K562 (cell line): Measurements from ENCODE around the gene PARD3.

Experiments
- CAMTA2 ChIP-seq: fragments of 250-450 bp; sonication (Bioruptor Pico); conservative IDR thresholded peaks from 2 replicates; pipeline ENCODE4 v1.5.1; 2022
- CHD4 ChIP-seq: fragments of 200-600 bp; sonication (generic); IDR thresholded peaks from 3 replicates; pipeline ENCODE4 v1.6.1; 2012; ENCODE audit warnings: low read depth, mild to moderate bottlenecking, mixed read lengths, low read length, inconsistent platforms; ENCODE audit not compliant: insufficient read depth, insufficient replicate concordance, poor library complexity, severe bottlenecking
- CTCF ChIP-seq, 3 experiments: IDR thresholded peaks in 2 of 3; conservative IDR thresholded peaks in 1 of 3; 2 replicates each; pipeline ENCODE4 v1.5.1; 2011 to 2012; ENCODE audit warnings: low read length in 3 of 3, mild to moderate bottlenecking in 3 of 3, control low read depth in 2 of 3, improper control_type of control experiment in 1 of 3, inconsistent platforms in 1 of 3, low read depth in 1 of 3, mixed read lengths in 1 of 3, moderate library complexity in 1 of 3; ENCODE audit not compliant: insufficient read depth in 2 of 3
- ELF2 ChIP-seq: fragments of 250-450 bp; sonication (Bioruptor Pico); IDR thresholded peaks from 2 replicates; pipeline ENCODE4 v1.5.0; 2021; ENCODE audit warnings: mild to moderate bottlenecking
- ETV6 ChIP-seq, 3 experiments: fragments of 150-350 bp in 1 of 3; sonication (generic) in 1 of 3; formaldehyde crosslinking in 1 of 3; IDR thresholded peaks; 2 replicates each; pipeline versions ENCODE4 v1.6.1 to v1.8.0; 2014 to 2022; ENCODE audit warnings: borderline replicate concordance in 2 of 3, low read depth in 2 of 3, antibody characterized with exemption in 1 of 3, low read length in 1 of 3, mild to moderate bottlenecking in 1 of 3, missing genetic modification reagents in 1 of 3
- FOXM1 ChIP-seq, 2 experiments: fragments of 450-650 bp in 1 of 2; sonication (generic) in 1 of 2; formaldehyde crosslinking in 1 of 2; IDR thresholded peaks; 2 replicates each; pipeline versions ENCODE4 v1.6.1 to v1.9.0; 2017 to 2022; ENCODE audit warnings: low read depth in 2 of 2, mild to moderate bottlenecking in 2 of 2, missing genetic modification reagents in 1 of 2, moderate library complexity in 1 of 2
- HDAC8 ChIP-seq: fragments of 450-650 bp; IDR thresholded peaks from 2 replicates; pipeline ENCODE4 v1.6.1; 2016; ENCODE audit warnings: mild to moderate bottlenecking, missing genetic modification characterization, moderate library complexity, missing compliant biosample characterization
- HDGF ChIP-seq: fragments of 450-650 bp; IDR thresholded peaks from 2 replicates; pipeline ENCODE4 v1.6.1; 2016
- KAT8 ChIP-seq: fragments of 450-650 bp; IDR thresholded peaks from 2 replicates; pipeline ENCODE4 v1.6.1; 2016; ENCODE audit warnings: low read depth, mild to moderate bottlenecking
- KDM1A ChIP-seq, 2 experiments: fragments of 450-650 bp; IDR thresholded peaks; 2 replicates each; pipeline ENCODE4 v1.6.1; 2016; ENCODE audit warnings: mild to moderate bottlenecking in 2 of 2
- LEF1 ChIP-seq: fragments of 450-650 bp; IDR thresholded peaks from 2 replicates; pipeline ENCODE4 v1.6.1; 2016; ENCODE audit warnings: mild to moderate bottlenecking
- PCBP2 ChIP-seq: fragments of 200-400 bp; formaldehyde crosslinking; IDR thresholded peaks from 2 replicates; pipeline ENCODE4 v1.6.1; 2018; ENCODE audit warnings: low read length, low read depth, mild to moderate bottlenecking, moderate library complexity; ENCODE audit not compliant: poor library complexity, severe bottlenecking
- POLR2AphosphoS5 ChIP-seq: IDR thresholded peaks from 2 replicates; pipeline ENCODE4 v1.6.1; 2011; ENCODE audit warnings: mild to moderate bottlenecking, low read depth, low read length, moderate library complexity; ENCODE audit not compliant: control insufficient read depth, insufficient read depth
- USF2 ChIP-seq: sonication (generic); formaldehyde crosslinking; IDR thresholded peaks from 2 replicates; pipeline ENCODE4 v1.5.0; 2020; ENCODE audit warnings: missing genetic modification reagents

GRCh38 chr10:34156781-34157425, 658.2 kb downstream of the PARD3 start:
- no peak for TF ChIP-seq CTCF (IDR thresholded peaks at IDR 0.05 in 2 of 3, conservative IDR thresholded peaks at IDR 0.05 in 1 of 3; ENCODE audit: insufficient read depth in 2 of 3, low read depth in 1 of 3, low read length in 3 of 3)
- TF ChIP-seq USF2 (CRISPR knock-in tag): no peak
- no peak for TF ChIP-seq ELF2 (CRISPR knock-in tag)
- no peak for TF ChIP-seq KAT8
- no peak for TF ChIP-seq HDGF
- no peak for TF ChIP-seq CHD4
- no peak for TF ChIP-seq POLR2AphosphoS5
- no peak for TF ChIP-seq PCBP2
- no peak for TF ChIP-seq ETV6 (IDR thresholded peaks at IDR 0.05; ENCODE audit: borderline replicate concordance in 1 of 2, low read depth in 2 of 2, low read length in 1 of 2)
- no peak for TF ChIP-seq ETV6 (CRISPR knock-in tag; IDR thresholded peaks at IDR 0.05; ENCODE audit: borderline replicate concordance)
- TF ChIP-seq HDAC8 (tag): no peak
- TF ChIP-seq CAMTA2 (CRISPR knock-in tag): no peak
- no peak for TF ChIP-seq KDM1A (IDR thresholded peaks at IDR 0.05)
- TF ChIP-seq FOXM1 (IDR thresholded peaks at IDR 0.05; ENCODE audit: low read depth): no peak
- TF ChIP-seq FOXM1 (CRISPR knock-in tag; IDR thresholded peaks at IDR 0.05; ENCODE audit: low read depth): no peak
- no peak for TF ChIP-seq LEF1
